H9 (cell line): ENCODE measurements around the gene PHF24. TPM values are rescaled to one million over a fixed set of nuclear protein-coding genes. Genes with fewer than 3 reads are reported as not detected.

Source experiments
- DNase-seq: peaks from one replicate; pipeline ENCODE4 v3.0.0-alpha.2; 2017
- H2AFZ ChIP-seq: one replicate; pipeline ENCODE4 v1.6.1; 2013; ENCODE audit warnings: mild to moderate bottlenecking, low read length, control low read depth, moderate library complexity
- H2AK5ac ChIP-seq: 2 replicates; pipeline ENCODE4 v1.6.1; 2013; ENCODE audit warnings: low read length, control low read depth, mixed read lengths; ENCODE audit not compliant: insufficient read length
- H2BK120ac ChIP-seq: one replicate; pipeline ENCODE4 v1.6.1; 2013; ENCODE audit warnings: low read depth, mild to moderate bottlenecking, low read length, control low read depth, inconsistent platforms; ENCODE audit not compliant: poor library complexity, severe bottlenecking
- H2BK12ac ChIP-seq: 2 replicates; pipeline ENCODE4 v1.6.1; 2013; ENCODE audit warnings: low read length, control low read depth, mixed read lengths, low read depth; ENCODE audit not compliant: insufficient read length
- H2BK15ac ChIP-seq: 2 replicates; pipeline ENCODE4 v1.6.1; 2013; ENCODE audit warnings: low read depth, low read length, control low read depth
- H2BK20ac ChIP-seq: one replicate; pipeline ENCODE4 v1.6.1; 2013; ENCODE audit warnings: low read depth, mild to moderate bottlenecking, low read length, control low read depth, inconsistent platforms; ENCODE audit not compliant: poor library complexity, severe bottlenecking
- H2BK5ac ChIP-seq: 2 replicates; pipeline ENCODE4 v1.6.1; 2013; ENCODE audit warnings: low read length, control low read depth, mixed read lengths; ENCODE audit not compliant: insufficient read length
- H3K14ac ChIP-seq: 2 replicates; pipeline ENCODE4 v1.6.1; 2013; ENCODE audit warnings: low read length, control low read depth; ENCODE audit not compliant: insufficient read depth
- H3K18ac ChIP-seq: 2 replicates; pipeline ENCODE4 v1.6.1; 2013; ENCODE audit warnings: low read depth, mild to moderate bottlenecking, mixed read lengths, low read length, control low read depth; ENCODE audit not compliant: insufficient read length
- H3K23ac ChIP-seq: 2 replicates; pipeline ENCODE4 v1.6.1; 2013; ENCODE audit warnings: low read length, control low read depth, mixed read lengths, low read depth; ENCODE audit not compliant: insufficient read length
- H3K23me2 ChIP-seq: 2 replicates; pipeline ENCODE4 v1.6.1; 2013; ENCODE audit warnings: low read depth, mild to moderate bottlenecking, mixed read lengths, low read length, control low read depth; ENCODE audit not compliant: insufficient read length, poor library complexity, severe bottlenecking
- H3K27ac ChIP-seq: 2 replicates; pipeline ENCODE4 v1.5.1; 2013; ENCODE audit warnings: low read length, control low read depth, mixed read lengths, low read depth; ENCODE audit not compliant: insufficient read length
- H3K27me3 ChIP-seq: 2 replicates; pipeline ENCODE4 v1.6.1; 2013; ENCODE audit warnings: low read length, control low read depth, inconsistent platforms; ENCODE audit not compliant: insufficient read depth
- H3K4ac ChIP-seq: 2 replicates; pipeline ENCODE4 v1.6.1; 2013; ENCODE audit warnings: low read depth, mild to moderate bottlenecking, control low read depth, inconsistent platforms, low read length, moderate library complexity
- H3K4me1 ChIP-seq: 2 replicates; pipeline ENCODE4 v1.6.1; 2013; ENCODE audit warnings: low read length, control low read depth, inconsistent platforms; ENCODE audit not compliant: insufficient read depth
- H3K4me2 ChIP-seq: 2 replicates; pipeline ENCODE4 v1.6.1; 2013; ENCODE audit warnings: low read length, control low read depth, mixed read lengths; ENCODE audit not compliant: insufficient read length, insufficient read depth
- H3K56ac ChIP-seq: 2 replicates; pipeline ENCODE4 v1.6.1; 2013; ENCODE audit warnings: low read depth, mild to moderate bottlenecking, mixed read lengths, low read length, control low read depth; ENCODE audit not compliant: insufficient read length
- H3K79me1 ChIP-seq: 2 replicates; pipeline ENCODE4 v1.6.1; 2013; ENCODE audit warnings: low read depth, mild to moderate bottlenecking, moderate library complexity, low read length, control low read depth, inconsistent platforms; ENCODE audit not compliant: insufficient read depth, poor library complexity, severe bottlenecking
- H3K79me2 ChIP-seq: 2 replicates; pipeline ENCODE4 v1.6.1; 2013; ENCODE audit warnings: low read length, control low read depth, inconsistent platforms; ENCODE audit not compliant: insufficient read depth
- H3K9ac ChIP-seq: 2 replicates; pipeline ENCODE4 v1.6.1; 2013; ENCODE audit warnings: low read length, control low read depth, mixed read lengths; ENCODE audit not compliant: insufficient read length; ENCODE audit errors: extremely low read depth
- H3K9me3 ChIP-seq: one replicate; pipeline ENCODE4 v1.6.1; 2013; ENCODE audit warnings: low read depth, low read length, inconsistent platforms; ENCODE audit not compliant: control insufficient read depth
- H3T11ph ChIP-seq: one replicate; pipeline ENCODE4 v1.6.1; 2013; ENCODE audit warnings: mild to moderate bottlenecking, low read length, control low read depth, inconsistent platforms
- H4K20me1 ChIP-seq: one replicate; pipeline ENCODE4 v1.6.1; 2013; ENCODE audit not compliant: control insufficient read depth, insufficient read length, insufficient read depth
- H4K5ac ChIP-seq: 2 replicates; pipeline ENCODE4 v1.6.1; 2013; ENCODE audit warnings: low read depth, mild to moderate bottlenecking, mixed read lengths, low read length, control low read depth; ENCODE audit not compliant: insufficient read length
- H4K8ac ChIP-seq: replicated peaks from 2 replicates; pipeline ENCODE4 v1.6.1; 2013; ENCODE audit warnings: low read length, control low read depth, mixed read lengths, low read depth; ENCODE audit not compliant: insufficient read length
- H4K91ac ChIP-seq: 2 replicates; pipeline ENCODE4 v1.6.1; 2013; ENCODE audit warnings: low read depth, mild to moderate bottlenecking, moderate library complexity, mixed read lengths, low read length, control low read depth; ENCODE audit not compliant: insufficient read length
- H3K27ac Mint-ChIP-seq, 3 experiments: 2 replicates in 2 of 3; 3 replicates in 1 of 3; pipeline ENCODE4 v1.8.0; 2020 to 2021; ENCODE audit warnings: mixed read lengths in 3 of 3, mild to moderate bottlenecking in 1 of 3, moderate library complexity in 1 of 3
- H3K27me3 Mint-ChIP-seq: 2 replicates; pipeline ENCODE4 v1.8.0; 2021; ENCODE audit warnings: low read depth, mild to moderate bottlenecking, moderate library complexity, mixed read lengths
- H3K36me3 Mint-ChIP-seq, 3 experiments: 2 replicates in 2 of 3; 3 replicates in 1 of 3; pipeline ENCODE4 v1.8.0; 2020 to 2021; ENCODE audit warnings: low read depth in 3 of 3, mixed read lengths in 3 of 3; ENCODE audit not compliant: insufficient read depth in 1 of 3
- H3K4me1 Mint-ChIP-seq, 2 experiments: 2 replicates each; pipeline ENCODE4 v1.8.0; 2020; ENCODE audit warnings: mixed read lengths in 2 of 2
- H3K4me3 Mint-ChIP-seq, 2 experiments: 2 replicates in 1 of 2; 3 replicates in 1 of 2; pipeline ENCODE4 v1.8.0; 2020 to 2021; ENCODE audit warnings: mild to moderate bottlenecking in 2 of 2, mixed read lengths in 2 of 2, moderate library complexity in 1 of 2
- H3K9me3 Mint-ChIP-seq, 2 experiments: 2 replicates in 1 of 2; 3 replicates in 1 of 2; pipeline ENCODE4 v1.8.0; 2020; ENCODE audit warnings: mild to moderate bottlenecking in 2 of 2, mixed read lengths in 2 of 2, moderate library complexity in 1 of 2
- WGBS: extraction: QIAGEN DNeasy Blood & Tissue Kit; methylation state at CpG from one replicate; pipeline ENCODE4 v1.1.7; 2013; ENCODE audit warnings: missing lambda C conversion rate, low lambda C conversion rate, mixed read lengths; ENCODE audit not compliant: insufficient read length; ENCODE audit errors: extremely low coverage; 5-methylcytosine and 5-hydroxymethylcytosine counted together
- total RNA-seq: library from RNA; stranded (reverse); gene quantifications from 2 replicates; pipeline ENCODE4 v1.2.1, GENCODE V29; 2021
- TF ChIP-seq, protein P1 (sequence below): fragments of 200-600 bp; sonication (generic); conservative IDR thresholded peaks from 3 replicates; pipeline ENCODE4 v1.8.0; 2021; ENCODE audit warnings: antibody characterized with exemption, mild to moderate bottlenecking

Gene PHF24
- total RNA-seq, 1 experiment from 2014 or later, result 0.24 TPM

DNA sequence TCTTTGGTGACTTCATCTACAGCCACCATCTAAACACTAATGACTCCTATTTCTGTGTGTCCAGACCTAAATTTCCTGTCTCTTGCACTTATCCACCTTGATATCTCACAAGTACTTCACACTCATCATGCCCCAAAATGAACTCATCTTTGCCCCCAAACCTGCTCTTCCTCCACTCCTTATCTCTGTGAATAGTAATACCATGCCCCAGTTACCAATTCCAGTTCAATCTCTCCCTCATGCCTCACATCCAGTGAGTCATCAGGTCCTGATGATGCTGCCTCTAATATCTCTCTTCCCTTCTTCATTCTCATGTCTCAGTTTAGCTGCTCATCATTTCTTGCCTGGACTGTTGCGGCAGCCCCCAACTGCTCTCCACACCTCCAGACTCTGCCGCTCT, 16.6 kb downstream of the PHF24 start:
- Histone ChIP-seq H3K4ac (no peak overlapping the region), H4K8ac (no peak overlapping the region), H3T11ph (no peak overlapping the region), H3K79me2 (no peaks in the 10 kb centered on the region), H3K4me1 (peaks cover 2% of the 10 kb centered on the region; the same call in 1 of the 2 replicates), H3K79me1 (no peaks in the 10 kb centered on the region), H3K27me3 (no peaks in the 10 kb centered on the region), H2BK15ac (no peak overlapping the region), H2BK20ac (no peak overlapping the region), H2AK5ac (no peak overlapping the region), H2BK5ac (no peak overlapping the region), H4K5ac (no peak overlapping the region), H3K4me2 (no peak overlapping the region), H3K18ac (no peak overlapping the region), H4K20me1 (no peaks in the 10 kb centered on the region), H3K9ac (no peak overlapping the region), H4K91ac (no peak overlapping the region), H3K27ac (no peak overlapping the region), H3K56ac (no peak overlapping the region), H3K9me3 (no peaks in the 10 kb centered on the region), H2AFZ (no peak overlapping the region), H3K23ac (no peak overlapping the region), H3K23me2 (no peaks in the 10 kb centered on the region), H2BK120ac (no peak overlapping the region), H3K14ac (no peak overlapping the region), H2BK12ac (no peak overlapping the region)
- no CpG with 5 or more reads among the region's 2 CpGs for WGBS
- DNase-seq, result no peak
- Mint-ChIP-seq H3K27ac (no peak overlapping the region), H3K36me3 (no peaks in the 10 kb centered on the region), H3K27me3 (peaks cover 15% of the 10 kb centered on the region), H3K4me3 (no peak overlapping the region), H3K4me1 (peaks cover 11% of the 10 kb centered on the region in 2 experiments), H3K9me3 (no peaks in the 10 kb centered on the region)
- TF ChIP-seq, protein P1, sequence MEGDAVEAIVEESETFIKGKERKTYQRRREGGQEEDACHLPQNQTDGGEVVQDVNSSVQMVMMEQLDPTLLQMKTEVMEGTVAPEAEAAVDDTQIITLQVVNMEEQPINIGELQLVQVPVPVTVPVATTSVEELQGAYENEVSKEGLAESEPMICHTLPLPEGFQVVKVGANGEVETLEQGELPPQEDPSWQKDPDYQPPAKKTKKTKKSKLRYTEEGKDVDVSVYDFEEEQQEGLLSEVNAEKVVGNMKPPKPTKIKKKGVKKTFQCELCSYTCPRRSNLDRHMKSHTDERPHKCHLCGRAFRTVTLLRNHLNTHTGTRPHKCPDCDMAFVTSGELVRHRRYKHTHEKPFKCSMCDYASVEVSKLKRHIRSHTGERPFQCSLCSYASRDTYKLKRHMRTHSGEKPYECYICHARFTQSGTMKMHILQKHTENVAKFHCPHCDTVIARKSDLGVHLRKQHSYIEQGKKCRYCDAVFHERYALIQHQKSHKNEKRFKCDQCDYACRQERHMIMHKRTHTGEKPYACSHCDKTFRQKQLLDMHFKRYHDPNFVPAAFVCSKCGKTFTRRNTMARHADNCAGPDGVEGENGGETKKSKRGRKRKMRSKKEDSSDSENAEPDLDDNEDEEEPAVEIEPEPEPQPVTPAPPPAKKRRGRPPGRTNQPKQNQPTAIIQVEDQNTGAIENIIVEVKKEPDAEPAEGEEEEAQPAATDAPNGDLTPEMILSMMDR, result no peak
